ENCODE measurements around the gene GANC.
"Not testable (repeated sequence)": the region's sequence is repeated elsewhere in the genome, so short reads cannot be mapped to it uniquely, and the experiment has no call there.

Gene GANC, protein sequence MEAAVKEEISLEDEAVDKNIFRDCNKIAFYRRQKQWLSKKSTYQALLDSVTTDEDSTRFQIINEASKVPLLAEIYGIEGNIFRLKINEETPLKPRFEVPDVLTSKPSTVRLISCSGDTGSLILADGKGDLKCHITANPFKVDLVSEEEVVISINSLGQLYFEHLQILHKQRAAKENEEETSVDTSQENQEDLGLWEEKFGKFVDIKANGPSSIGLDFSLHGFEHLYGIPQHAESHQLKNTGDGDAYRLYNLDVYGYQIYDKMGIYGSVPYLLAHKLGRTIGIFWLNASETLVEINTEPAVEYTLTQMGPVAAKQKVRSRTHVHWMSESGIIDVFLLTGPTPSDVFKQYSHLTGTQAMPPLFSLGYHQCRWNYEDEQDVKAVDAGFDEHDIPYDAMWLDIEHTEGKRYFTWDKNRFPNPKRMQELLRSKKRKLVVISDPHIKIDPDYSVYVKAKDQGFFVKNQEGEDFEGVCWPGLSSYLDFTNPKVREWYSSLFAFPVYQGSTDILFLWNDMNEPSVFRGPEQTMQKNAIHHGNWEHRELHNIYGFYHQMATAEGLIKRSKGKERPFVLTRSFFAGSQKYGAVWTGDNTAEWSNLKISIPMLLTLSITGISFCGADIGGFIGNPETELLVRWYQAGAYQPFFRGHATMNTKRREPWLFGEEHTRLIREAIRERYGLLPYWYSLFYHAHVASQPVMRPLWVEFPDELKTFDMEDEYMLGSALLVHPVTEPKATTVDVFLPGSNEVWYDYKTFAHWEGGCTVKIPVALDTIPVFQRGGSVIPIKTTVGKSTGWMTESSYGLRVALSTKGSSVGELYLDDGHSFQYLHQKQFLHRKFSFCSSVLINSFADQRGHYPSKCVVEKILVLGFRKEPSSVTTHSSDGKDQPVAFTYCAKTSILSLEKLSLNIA (N-terminal part only)

GRCh38 chr15:42272939-42273899 lies at the start of gene GANC, which contains the start of gene TMEM87A:
Gene GANC (plus strand): TSS chr15:42273201. CDS start chr15:42274482, 1,281 bp downstream.
Gene TMEM87A (minus strand): TSS chr15:42273433. CDS start chr15:42273398, 35 bp downstream.
- peak within 1 kb of the TSS; percentile 84 for H3K4me3 ChIP-seq (ENCODE audit: low read depth, low read length)
- TF ChIP-seq POLR2A (IDR thresholded peaks at IDR 0.05; ENCODE audit: extremely low read depth, insufficient read length) (peak; percentile 91), MYC (IDR thresholded peaks at IDR 0.05; ENCODE audit: low read depth, low read length) (peak; percentile 57; the same call in 1 of the 2 replicates)
- TF ChIP-seq, protein P1, sequence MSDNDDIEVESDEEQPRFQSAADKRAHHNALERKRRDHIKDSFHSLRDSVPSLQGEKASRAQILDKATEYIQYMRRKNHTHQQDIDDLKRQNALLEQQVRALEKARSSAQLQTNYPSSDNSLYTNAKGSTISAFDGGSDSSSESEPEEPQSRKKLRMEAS (IDR thresholded peaks at IDR 0.05; ENCODE audit: low read depth, low read length) = peak; percentile 4; the same call in 1 of the 2 replicates
- TF ChIP-seq, protein P2, sequence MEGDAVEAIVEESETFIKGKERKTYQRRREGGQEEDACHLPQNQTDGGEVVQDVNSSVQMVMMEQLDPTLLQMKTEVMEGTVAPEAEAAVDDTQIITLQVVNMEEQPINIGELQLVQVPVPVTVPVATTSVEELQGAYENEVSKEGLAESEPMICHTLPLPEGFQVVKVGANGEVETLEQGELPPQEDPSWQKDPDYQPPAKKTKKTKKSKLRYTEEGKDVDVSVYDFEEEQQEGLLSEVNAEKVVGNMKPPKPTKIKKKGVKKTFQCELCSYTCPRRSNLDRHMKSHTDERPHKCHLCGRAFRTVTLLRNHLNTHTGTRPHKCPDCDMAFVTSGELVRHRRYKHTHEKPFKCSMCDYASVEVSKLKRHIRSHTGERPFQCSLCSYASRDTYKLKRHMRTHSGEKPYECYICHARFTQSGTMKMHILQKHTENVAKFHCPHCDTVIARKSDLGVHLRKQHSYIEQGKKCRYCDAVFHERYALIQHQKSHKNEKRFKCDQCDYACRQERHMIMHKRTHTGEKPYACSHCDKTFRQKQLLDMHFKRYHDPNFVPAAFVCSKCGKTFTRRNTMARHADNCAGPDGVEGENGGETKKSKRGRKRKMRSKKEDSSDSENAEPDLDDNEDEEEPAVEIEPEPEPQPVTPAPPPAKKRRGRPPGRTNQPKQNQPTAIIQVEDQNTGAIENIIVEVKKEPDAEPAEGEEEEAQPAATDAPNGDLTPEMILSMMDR (IDR thresholded peaks at IDR 0.05; ENCODE audit: low read depth, low read length) = no peak
- DNase-seq (ENCODE audit: low read depth) = peak; percentile 99

DNA sequence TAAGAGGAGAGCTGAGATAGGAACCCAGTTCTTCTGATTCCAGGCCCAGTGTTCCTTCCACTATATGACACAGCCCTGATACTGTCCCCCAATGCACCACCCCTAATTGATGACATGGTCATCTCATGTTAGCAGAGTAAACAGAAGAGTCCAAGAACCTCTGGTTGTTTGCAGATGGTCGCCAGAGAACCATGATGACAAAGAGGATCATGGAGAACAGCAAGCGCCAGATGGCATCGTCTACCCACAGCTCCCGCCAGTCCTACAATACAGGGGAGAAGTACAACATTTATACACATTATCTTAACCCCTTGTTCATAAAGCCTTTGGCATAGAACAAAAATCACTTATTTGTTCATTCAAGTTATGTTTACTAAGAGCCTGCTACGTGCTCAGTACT lies 46.4 kb upstream of the GANC start:
- H3K4me3 ChIP-seq (ENCODE audit: low read depth, low read length) = no peak overlapping the region
- no peak for DNase-seq (ENCODE audit: low read depth)
- TF ChIP-seq MYC (IDR thresholded peaks at IDR 0.05; ENCODE audit: low read depth, low read length) (no peak), POLR2A (IDR thresholded peaks at IDR 0.05; ENCODE audit: extremely low read depth, insufficient read length) (no peak)
- TF ChIP-seq, protein P1 (IDR thresholded peaks at IDR 0.05; ENCODE audit: low read depth, low read length) = no peak
- TF ChIP-seq, protein P2 (IDR thresholded peaks at IDR 0.05; ENCODE audit: low read depth, low read length) = no peak

- TF ChIP-seq, protein P2 (IDR thresholded peaks at IDR 0.05; ENCODE audit: low read depth, low read length) = no peak
- TF ChIP-seq MYC (IDR thresholded peaks at IDR 0.05; ENCODE audit: low read depth, low read length) (no peak), POLR2A (IDR thresholded peaks at IDR 0.05; ENCODE audit: extremely low read depth, insufficient read length) (no peak)
- TF ChIP-seq, protein P1 (IDR thresholded peaks at IDR 0.05; ENCODE audit: low read depth, low read length) = no peak
- no peak overlapping the region for H3K4me3 ChIP-seq (ENCODE audit: low read depth, low read length)
These were observed 45.0 kb upstream of the GANC start for GRCh38 chr15:42228036-42228435.

DNA sequence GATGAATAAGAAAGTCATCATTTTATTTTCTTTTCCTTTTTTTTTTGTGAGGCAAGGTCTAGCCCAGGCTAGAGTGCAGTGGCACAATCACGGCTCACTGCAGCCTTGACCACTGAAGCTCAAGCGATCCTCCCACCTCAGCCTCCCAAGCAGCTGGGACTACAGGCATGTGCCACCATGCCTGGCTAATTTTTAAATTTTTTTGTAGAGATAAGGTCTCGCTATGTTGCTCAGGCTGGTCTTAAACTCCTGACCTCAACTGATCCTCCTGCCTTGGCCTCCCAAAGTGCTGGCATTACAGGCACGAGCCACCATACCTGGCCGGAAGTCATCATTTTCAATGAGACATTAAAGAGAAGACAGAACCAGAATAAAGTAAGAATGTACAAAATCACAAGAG lies 44.0 kb upstream of the GANC start:
- not testable (repeated sequence) for H3K4me3 ChIP-seq (ENCODE audit: low read depth, low read length); DNase-seq (ENCODE audit: low read depth)

More at GRCh38 chr15:42228036-42228435, 45.0 kb upstream of the GANC start:
- DNase-seq (ENCODE audit: low read depth) = no peak

GRCh38 chr15:42231088-42231487 lies 41.9 kb upstream of the GANC start:
- TF ChIP-seq POLR2A (IDR thresholded peaks at IDR 0.05; ENCODE audit: extremely low read depth, insufficient read length) (no peak), MYC (IDR thresholded peaks at IDR 0.05; ENCODE audit: low read depth, low read length) (no peak)
- TF ChIP-seq, protein P2 (IDR thresholded peaks at IDR 0.05; ENCODE audit: low read depth, low read length) = no peak
- TF ChIP-seq, protein P1 (IDR thresholded peaks at IDR 0.05; ENCODE audit: low read depth, low read length) = no peak
- no peak overlapping the region for H3K4me3 ChIP-seq (ENCODE audit: low read depth, low read length)
- DNase-seq (ENCODE audit: low read depth) = no peak
